OCI-LY7 (cell line): ENCODE measurements around the gene MUC21.

Experiments used
- CTCF ChIP-seq: fragments of 200-600 bp; sonication (generic); conservative IDR thresholded peaks from 2 replicates; pipeline ENCODE4 v1.5.1; 2014; ENCODE audit warnings: mild to moderate bottlenecking, antibody characterized with exemption, low read length, moderate library complexity, mixed read lengths
- EZH2phosphoT487 ChIP-seq: fragments of 200-600 bp; sonication (generic); IDR thresholded peaks from 2 replicates; pipeline ENCODE4 v1.6.1; 2018; ENCODE audit warnings: low read depth, borderline replicate concordance, mild to moderate bottlenecking, mixed run types, antibody characterized with exemption, low read length, moderate library complexity, mixed read lengths

GRCh38 chr6:30987304-30987703 lies 3.8 kb downstream of the MUC21 start:
- no peak for TF ChIP-seq CTCF
- TF ChIP-seq EZH2phosphoT487: no peak
